ENCODE results near the gene PSD. TPM values are rescaled to one million over a fixed set of nuclear protein-coding genes. Genes with fewer than 3 reads are reported as not detected.

Gene PSD
- total RNA-seq, 1 experiment from 2014 or later: not detected

GRCh38 chr10:102421507-102421756 is 2.8 kb upstream of the PSD start:
- DNase-seq (ENCODE audit: low read depth): no peak

- DNase-seq (ENCODE audit: low read depth): peak; percentile 92
Measured at GRCh38 chr10:102420714-102421506, 2.3 kb upstream of the PSD start, which contains the start of gene FBXL15. Gene FBXL15 (plus strand): TSS chr10:102420836. CDS start chr10:102421130, 294 bp downstream.

DNA sequence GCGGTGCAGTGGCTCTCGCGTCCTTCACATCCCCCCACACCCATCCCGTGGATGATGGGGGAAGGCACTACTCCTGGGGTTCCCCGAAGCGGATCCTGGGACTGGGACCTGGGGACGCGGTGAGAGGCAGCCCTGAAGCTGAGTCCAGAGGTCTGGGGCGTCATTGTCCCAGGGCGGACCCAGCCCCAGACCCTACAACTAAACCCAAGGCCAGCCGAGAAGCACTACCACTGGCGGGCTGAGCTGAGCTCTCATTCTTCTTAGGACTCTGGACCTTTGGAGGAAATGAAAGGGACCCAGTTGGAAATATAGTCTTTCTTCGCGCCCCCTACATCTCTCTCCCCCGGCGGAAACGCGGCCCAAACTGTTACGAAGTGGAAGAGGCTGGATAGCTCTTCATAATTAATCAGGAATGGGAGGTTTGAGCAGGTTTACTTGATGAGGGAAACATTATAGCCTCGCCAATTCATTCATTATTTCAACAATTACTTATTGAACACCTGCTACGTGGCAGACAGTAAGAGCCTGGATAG is 1.7 kb upstream of the PSD start:
- no peak for DNase-seq (ENCODE audit: low read depth)

DNA sequence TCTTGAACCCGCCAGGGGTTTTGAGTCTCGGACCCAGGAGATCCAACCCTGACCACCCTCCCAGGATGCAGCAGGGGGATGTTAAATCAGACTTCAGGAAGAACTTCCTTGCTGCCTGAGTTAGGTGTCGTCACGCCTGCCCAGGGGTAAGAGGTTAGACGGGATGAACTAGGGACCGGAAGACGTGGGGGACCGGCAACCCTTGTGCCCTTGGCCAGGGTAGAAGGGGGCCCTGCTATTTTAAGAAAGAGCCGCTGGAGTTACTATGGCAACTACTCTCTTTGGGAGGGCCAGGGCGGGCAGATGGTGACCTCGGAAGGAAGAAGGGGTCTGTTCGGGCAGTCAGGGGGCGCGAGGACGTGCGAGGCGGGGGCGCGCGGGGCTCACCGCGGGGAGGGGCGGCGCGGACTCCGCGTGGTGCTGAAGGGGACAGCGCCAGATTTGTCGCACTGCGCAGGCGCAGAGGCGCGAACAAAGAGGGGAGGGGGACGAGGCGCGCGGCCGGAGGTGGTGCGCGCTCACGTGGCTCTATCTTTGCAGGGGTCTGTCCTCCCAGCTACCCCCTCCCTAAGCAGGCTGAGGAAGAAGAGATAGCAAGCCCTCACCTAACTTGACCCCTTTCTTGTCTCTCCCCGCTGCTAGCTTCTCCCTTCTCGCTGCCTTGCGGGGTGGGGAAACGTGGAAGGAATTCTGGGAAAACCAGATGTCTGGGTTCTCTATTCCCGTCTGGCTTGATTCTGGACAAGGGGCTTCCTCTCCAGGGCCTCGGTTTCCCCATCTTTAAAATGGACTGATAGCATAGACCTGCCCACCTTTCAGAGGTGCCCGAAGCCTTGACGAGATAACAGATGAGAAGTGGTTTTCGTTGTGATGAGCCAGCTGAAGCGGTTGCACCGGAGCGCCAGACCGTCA is 940 bp upstream of the PSD start:
- DNase-seq (ENCODE audit: low read depth): no peak

DNA sequence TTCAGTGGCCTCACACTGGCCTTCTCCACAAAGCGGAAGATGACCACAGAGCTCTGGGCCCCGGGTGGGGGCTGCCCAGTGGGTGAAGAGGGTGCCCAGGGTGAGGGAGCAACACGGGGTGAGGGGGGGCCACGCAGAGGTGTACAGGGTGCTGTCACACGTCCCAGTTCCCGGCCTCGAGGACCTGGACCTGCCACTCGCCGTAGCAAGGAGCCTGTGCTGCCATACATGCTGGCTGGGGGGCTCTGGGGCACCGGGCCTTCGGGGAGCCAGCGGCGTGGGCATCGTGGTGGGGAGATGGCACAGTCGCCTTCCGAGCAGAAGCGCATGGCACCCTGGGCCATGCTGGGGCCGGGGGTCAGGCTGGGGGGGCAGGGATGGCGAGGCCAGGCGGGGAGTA is 1.9 kb downstream of the PSD start:
- DNase-seq (ENCODE audit: low read depth): no peak

DNA sequence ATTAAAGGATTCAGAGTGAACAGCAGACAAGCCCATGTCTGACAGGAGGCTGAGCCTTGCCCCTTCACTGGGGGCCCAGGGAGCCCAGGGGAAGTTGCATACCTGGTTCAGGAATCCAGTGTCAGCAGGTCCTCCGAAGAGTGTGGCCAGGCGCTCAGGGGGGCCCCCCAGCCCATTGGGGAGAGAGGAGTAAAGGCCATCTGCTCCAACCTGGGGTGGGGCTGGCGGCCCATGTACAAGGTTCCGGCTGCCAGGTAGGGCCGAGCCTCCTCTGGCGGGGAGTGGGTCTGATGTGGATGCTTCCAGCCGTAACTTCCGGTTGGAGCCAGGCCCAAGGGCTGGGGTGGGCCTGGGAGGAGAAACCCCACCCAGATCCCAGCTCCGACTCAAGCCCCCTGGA is 2.3 kb downstream of the PSD start:
- DNase-seq (ENCODE audit: low read depth): no peak

DNA sequence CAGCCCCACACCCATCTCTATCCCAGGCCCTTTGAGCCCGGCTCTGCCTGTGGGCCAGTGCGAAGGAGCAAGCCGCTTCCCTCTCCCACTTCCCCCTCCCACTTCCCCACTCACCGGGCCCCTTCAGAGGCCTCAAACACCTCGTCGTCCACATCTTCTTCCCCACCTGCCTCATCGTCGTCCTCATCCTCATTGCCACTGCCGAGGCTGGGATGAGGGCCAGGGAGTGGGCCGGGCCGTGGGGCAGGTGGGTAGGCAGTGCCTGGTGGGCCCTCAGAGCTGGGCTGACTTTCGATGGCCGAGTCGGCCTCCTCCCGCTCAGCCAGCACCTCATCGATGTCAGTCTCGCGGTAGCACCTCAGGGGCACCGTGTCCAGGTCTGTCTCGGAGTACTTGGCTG is 3.8 kb downstream of the PSD start:
- DNase-seq (ENCODE audit: low read depth): no peak

GRCh38 chr10:102413806-102414561 is 4.6 kb downstream of the PSD start:
- DNase-seq (ENCODE audit: low read depth): no peak

GRCh38 chr10:102413053-102413705 is 5.4 kb downstream of the PSD start:
- peak; percentile 51 for DNase-seq (ENCODE audit: low read depth)

DNA sequence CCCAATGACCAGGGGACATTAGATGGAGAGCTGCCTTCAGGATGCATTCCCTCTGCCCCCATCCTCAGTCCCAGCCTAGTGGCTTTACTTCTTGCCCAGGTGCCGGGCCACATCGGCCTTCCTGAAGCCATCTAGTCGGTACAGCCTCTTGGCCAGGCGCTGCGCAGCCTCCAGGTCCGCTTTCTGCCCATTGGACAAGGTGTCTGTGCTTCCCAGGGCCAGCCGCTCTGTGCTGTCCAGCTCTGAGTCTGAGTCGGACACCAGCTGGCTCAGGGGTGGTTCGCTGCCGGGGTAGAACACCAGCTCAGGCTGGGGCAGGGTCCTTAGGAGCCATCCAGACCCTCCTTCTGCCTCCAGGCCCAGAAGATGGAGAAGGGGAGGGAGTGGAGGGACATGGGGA is 6.3 kb downstream of the PSD start:
- DNase-seq (ENCODE audit: low read depth): no peak

GRCh38 chr10:102411341-102412255 is 7.0 kb downstream of the PSD start:
- no peak for DNase-seq (ENCODE audit: low read depth)

DNA sequence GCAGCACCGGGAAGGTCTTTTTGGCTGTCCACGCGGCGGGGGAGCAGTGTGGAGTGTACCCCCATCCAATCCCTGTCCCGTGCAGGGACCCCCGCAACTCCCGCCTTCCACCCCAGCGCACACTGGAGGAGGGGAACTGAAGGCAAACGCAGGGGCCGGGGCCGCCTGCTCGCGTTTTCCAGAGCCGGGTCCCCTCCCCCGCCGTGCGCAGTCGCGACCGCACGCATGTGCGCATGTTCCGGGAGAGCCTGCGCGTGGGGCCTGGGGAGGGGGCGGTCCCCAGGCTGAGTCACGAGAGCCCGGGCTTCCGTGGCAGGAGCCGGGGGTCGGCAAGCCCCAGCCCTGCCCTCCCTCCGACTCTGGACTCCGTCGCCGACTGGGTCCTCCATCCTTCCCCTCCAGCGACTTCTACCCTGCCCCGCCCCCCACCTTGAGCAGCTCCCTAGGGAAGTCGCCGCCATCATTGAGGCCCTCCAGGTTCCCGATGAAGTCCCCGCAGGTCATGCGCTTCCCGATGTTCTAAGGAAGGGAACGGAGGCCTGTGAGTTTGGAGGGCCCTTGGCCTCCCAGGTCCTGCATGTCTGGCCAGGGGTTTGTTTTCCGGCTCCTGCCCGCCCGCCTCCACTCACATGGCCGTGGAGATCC is 8.0 kb downstream of the PSD start:
- DNase-seq (ENCODE audit: low read depth): no peak

DNA sequence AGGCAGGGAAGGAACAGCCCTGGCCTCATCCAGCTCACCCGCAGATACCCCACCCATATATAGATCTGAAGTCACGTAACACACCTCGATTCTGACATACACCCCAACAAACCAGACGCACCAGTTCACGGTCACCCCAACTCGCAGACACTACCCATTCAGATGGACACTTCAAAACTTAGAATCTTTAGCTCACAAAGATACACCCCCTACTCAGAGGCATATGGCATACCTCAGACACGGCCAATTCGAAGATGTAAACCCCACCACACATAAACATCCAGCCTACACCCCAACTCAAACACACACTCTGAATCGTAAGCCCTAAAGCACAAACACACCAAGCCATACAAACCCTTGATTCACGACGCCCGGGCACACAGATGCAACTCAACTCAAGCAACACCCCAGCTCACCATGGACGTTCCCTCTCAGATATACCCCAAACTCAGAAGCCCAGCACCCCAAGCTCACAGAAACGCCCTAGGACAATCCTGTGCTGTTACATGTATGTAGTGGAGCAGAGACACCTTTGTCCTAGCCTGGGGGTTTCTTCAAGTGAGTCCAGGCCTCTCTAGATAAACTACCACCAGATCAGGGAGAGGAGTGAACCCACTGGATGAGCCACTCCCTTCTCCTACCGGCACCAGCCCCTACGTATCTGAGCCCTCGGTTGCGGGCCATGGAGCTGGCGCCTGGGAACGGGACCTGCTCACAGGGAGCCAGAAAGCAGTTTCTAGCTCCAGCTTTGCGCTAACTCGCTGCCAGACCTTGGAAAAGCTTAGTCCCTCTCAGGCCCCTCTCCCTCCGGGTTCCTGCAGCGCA is 8.8 kb downstream of the PSD start:
- DNase-seq (ENCODE audit: low read depth): no peak

- DNase-seq (ENCODE audit: low read depth): no peak
Measured at GRCh38 chr10:102408728-102409603, 9.6 kb downstream of the PSD start.

DNA sequence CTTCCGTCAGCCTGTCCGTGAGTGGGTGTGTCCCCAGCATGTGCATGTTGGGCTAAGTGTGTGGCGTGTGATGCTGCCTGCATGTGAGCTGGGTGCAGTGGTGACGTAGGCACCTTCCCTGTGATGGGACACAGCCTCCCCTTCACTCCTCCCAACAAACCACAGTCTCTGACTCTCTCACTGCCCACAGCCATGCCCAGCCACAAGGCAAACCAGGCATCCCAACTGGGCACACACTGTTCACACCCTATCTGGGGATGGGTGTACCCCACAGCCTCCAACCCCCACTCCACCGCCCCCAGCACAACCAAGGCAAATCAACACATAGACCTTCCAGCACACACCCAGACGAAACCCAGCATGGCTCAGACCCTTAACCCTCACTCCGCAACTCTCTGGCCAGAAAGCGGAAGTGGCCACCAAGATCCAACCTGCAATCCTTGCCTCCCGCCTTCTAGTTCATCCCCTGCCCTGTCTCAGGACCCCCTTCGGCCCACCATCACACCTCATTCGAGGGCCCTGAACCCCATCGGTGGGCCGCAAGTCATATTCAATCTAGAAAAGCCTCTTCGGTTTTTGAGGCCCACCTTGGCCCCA is 10.4 kb downstream of the PSD start:
- DNase-seq (ENCODE audit: low read depth): no peak

DNA sequence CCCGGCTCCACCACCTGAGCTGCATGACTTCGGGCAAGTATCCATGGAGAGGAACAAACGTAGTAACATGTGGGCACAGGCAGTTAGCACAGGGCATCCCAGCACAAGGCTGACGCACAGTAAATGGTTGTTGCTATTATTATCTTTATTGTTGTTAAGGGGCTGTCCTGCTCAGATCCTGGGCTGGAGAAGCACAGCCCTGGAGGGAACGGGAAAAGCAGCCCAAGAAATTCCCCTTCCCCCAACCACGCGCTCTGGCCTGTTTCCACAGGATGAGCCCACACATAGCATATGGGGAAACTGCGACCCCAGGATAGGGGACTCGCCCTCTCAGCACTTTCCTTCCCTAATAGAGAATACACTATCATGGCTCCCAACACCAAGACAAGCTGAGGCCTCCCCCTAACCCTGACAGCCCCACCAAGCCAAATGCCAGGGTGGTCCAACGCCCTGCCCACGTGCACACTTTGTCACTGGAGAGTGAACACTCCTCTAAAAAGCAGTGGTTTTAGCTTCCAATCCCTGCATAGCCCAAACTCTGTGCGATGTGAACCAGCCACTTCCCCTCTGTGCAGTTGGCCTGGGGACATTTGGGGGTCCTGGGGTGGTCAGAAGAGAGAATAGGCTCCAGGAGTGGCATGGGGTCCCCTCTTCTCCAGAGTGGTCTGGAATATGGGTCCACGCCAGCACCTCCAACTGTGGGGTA is 11.0 kb downstream of the PSD start:
- DNase-seq (ENCODE audit: low read depth): no peak

DNA sequence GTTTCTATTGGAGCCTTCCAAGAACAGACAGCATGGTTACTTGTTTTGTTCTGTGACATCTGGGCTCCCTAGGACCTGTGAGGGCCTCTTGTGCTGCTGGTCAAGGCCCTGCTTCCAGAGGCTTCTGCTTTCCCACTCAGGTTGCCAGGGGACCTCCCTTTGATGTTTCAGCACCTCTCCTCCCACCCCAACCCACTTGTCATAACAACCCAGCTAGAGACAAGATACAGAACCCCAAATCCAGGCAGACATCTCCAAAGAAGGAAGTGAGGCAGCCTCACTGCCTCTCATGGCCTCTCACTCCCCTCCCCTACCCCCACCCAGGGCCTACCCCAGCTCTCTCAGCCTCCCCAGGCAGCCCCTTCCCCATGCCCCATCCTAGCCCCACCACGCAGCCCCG is 11.8 kb downstream of the PSD start:
- no peak for DNase-seq (ENCODE audit: low read depth)
